HG03460 (cell line): Measurements from ENCODE around the gene CAMTA1.

Source experiments
- ATAC-seq: cut with Tn5 transposase; IDR thresholded peaks from one replicate; pipeline ENCODE4 v1.9.1; 2021; ENCODE audit not compliant: unreplicated experiment

CAMTA1 gene

GRCh38 chr1:7348073-7348472, 562.8 kb downstream of the CAMTA1 start:
- ATAC-seq = no peak

GRCh38 chr1:7348580-7348979, 563.3 kb downstream of the CAMTA1 start:
- no peak for ATAC-seq

GRCh38 chr1:7350804-7351203, 565.5 kb downstream of the CAMTA1 start:
- ATAC-seq = no peak

DNA sequence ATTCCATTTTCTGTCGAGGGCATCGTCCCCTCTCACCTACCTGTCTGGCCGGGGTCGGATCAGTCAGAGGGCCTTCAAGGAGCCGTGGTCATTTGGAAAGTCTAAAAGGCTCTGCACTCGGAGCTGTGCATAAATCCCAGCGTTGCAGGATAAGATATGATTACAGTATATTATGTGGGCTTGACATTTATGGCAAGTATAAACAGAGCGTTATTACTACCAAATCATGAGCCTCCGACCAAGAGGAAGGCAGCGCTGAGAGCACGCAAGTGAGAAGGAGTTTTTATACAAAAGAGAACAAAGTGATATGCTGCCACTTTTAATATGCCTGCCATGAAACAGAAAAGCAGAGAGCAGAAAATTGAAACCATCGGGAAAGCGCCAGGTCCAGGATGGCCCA, 566.4 kb downstream of the CAMTA1 start:
- ATAC-seq = no peak

- no peak for ATAC-seq
Measured at GRCh38 chr1:7352364-7352763, 567.1 kb downstream of the CAMTA1 start.

DNA sequence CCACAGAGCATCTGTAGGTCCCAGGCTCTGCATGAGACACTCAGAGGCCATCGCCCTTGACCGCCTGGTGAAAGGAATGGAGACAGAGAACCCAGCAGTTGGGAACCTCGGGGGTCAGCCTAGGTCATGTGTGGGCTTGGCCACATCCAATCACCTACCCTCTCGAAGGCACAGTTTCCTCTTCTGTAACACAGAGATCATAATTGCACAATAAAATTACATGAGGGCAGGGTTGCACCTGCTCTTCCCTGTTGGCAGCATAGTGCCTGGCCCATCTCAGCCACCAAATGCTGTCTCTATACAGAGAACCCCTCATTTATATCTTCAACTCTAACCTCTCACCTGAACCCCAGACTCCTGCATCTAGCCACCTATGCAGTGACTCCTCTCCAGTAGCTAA, 567.7 kb downstream of the CAMTA1 start:
- ATAC-seq = no peak

DNA sequence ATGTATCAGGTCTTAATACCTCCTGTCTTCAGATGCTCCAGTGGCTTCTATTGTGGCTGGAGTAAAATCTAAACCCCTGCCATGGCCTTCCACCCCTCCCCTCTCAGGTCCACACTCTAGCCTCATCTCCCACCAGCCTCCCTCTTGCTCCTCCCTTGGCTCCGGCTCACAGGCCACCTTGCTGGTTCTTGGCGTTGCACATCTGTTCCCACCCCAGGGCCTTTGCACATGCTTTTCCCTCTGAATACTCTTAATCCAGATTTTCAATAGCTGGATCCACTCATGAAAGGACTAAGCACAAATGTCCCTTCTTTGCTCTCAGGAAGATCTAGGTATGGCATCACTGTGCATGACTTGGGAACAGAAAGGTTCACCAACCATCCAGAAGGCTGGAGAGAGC, 570.4 kb downstream of the CAMTA1 start:
- ATAC-seq = no peak

GRCh38 chr1:7356079-7356478, 570.8 kb downstream of the CAMTA1 start:
- ATAC-seq = no peak

DNA sequence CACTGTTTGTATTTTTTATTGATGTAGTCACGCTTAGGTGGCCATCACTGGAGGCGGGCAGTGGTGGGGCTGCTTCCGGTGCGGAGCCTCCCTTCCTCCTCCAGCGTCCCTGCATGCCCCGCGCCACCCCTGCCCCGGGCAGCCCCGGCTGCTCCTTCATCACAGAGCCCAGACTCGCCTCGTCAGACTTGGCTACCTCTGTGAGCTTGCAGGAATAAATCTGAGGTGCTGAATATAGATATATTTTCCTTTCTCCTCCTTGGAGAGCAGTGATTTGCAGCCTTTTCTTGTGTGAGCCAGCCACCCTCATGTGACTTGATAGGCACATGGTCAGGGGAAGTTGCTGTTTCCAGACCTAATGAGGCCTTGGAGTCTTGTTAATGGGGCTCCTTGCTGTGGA, 573.2 kb downstream of the CAMTA1 start:
- no peak for ATAC-seq

DNA sequence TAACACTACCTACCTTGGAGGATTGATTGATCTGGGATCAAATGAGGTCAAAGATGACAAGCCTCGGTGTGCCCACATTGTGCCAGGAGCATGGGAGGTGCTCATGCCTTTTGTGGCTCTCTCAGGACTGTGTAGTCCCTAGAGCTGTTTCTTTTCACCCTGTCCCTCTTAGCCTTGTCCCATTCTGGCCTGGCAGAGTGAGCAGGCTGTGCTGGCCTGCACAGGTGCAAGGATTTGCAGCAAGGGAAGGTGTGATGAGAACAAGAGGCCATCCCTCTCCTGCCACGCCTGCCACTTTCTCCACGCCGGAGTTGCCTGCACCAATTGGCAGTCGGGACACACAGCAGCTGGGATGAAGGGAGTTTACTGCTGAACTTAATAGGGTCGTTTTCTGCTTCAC, 575.3 kb downstream of the CAMTA1 start:
- ATAC-seq = no peak

- no peak for ATAC-seq
Measured at GRCh38 chr1:7362947-7363346, 577.7 kb downstream of the CAMTA1 start.

- ATAC-seq = no peak
Measured at GRCh38 chr1:7363450-7363849, 578.2 kb downstream of the CAMTA1 start.

DNA sequence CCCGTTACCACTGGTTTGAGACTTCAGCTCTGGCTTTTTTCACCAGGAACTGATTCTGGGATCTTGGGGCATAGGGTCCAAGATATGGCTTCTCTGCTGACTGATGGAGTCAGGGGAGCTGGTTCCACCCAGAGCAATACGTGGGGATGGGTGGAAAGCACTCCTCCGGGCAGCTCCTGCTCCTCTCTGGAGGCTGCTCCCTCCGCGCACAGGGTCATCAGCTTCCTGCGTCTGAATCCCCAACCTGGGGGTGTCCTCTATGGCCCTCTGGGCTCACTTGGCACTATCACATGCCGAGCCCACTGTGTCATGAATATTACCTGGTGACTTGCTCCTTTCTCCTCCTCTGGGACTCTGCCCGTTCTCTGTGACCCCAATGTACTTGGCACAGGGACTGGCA, 580.5 kb downstream of the CAMTA1 start:
- ATAC-seq = no peak

DNA sequence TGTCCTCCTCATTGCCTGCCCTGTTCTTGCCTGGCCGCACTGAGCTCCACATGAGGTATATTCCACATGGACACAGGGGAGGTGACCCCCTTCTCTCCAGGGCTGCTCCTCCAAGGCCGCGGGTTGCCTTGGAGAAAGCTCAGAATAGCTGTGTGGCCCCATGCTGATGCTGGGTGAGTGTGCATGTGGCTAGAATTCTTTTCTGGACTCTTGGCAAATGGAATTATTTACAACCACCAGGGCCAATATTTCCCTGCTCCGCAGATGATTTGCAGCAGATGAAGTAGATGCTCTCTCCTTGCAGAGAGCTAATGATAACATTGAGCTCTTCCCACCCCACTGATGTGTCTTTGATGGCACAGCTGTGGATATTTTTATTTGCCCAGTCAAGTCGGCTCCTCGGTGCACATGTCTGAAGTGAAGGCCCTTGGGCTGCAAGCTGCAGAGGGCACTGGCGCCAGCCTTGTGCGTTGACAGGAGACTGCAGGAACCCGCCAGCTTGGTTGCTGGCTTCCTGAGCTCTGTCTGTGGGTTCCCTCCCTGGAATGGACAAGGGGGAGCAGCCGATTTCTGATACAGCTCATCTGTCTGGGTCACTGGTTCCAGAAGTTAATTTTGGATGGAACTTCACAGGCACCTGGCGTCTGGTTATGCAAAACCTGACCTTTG, 581.2 kb downstream of the CAMTA1 start:
- no peak for ATAC-seq

GRCh38 chr1:7366955-7367665, 581.9 kb downstream of the CAMTA1 start:
- ATAC-seq = no peak

DNA sequence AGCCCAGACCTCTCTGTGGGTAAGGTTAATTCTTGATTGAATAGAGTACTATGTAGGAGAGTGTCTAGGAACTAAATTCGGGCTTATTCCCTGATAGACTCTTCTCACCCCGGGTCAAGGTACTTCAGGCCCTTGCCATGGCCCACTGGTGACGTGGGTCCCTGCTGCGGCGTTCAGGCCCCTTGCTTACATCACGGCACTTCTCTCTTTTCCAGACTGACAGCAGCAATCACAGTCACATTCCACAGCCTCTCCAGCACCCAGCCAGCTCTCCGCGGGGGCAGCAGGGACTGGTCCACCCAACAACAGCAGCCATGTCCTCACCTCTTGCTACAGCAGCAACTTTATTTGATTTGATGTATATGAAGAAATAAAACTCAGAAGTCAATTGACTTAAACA, 584.6 kb downstream of the CAMTA1 start:
- no peak for ATAC-seq

GRCh38 chr1:7371926-7372325, 586.7 kb downstream of the CAMTA1 start:
- no peak for ATAC-seq

DNA sequence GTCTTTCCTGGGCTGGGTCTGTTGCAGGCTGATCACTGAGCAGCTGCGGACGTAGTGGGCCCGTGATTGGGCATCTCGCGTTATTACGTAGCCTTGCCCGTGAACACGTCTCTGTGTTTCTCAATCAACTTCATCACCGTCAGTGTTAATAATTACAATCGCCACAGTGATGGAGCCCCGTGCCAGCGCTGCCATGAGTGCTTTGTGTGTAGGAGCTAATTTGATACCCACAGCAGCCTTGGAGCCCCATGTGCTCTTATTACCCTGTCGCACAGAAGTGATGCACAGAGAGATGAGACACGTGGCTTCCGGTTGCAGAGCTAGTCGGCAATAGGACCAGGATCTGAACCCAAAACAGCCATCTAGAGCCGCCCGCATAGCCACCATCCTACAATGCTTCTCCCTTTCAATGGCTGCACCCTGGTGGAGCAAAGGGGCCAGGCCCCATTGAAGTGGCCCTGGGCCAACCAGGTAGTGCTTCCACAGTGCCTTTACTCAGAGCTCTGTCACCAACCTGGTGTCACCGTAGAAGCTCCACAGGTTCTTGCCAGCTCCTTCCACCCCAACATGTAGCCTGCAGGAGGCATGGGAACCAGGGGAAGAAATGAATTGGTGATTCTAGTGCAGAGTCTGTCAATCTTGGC, 587.3 kb downstream of the CAMTA1 start:
- no peak for ATAC-seq

- ATAC-seq = no peak
Measured at GRCh38 chr1:7373251-7373650, 588.0 kb downstream of the CAMTA1 start.

GRCh38 chr1:7373876-7374562, 588.8 kb downstream of the CAMTA1 start:
- no peak for ATAC-seq

GRCh38 chr1:7374563-7375160, 589.4 kb downstream of the CAMTA1 start:
- ATAC-seq = no peak
